WERI-Rb-1 (cell line): Measurements from ENCODE around the gene TMPRSS2.

Experiments used
- DNase-seq: peaks from one replicate; pipeline ENCODE4 v3.0.0-alpha.2; 2020
- H3K27ac ChIP-seq: fragments of 250-450 bp; sonication (Bioruptor Pico); 2 replicates; pipeline ENCODE4 v1.5.1; 2020; ENCODE audit warnings: mild to moderate bottlenecking, moderate library complexity
- H3K27me3 ChIP-seq: fragments of 250-450 bp; sonication (Bioruptor Pico); 2 replicates; pipeline ENCODE4 v1.5.1; 2021; ENCODE audit warnings: mild to moderate bottlenecking, low read depth, moderate library complexity; ENCODE audit not compliant: insufficient read depth, severe bottlenecking
- H3K36me3 ChIP-seq: fragments of 250-450 bp; sonication (Bioruptor Pico); 2 replicates; pipeline ENCODE4 v1.5.1; 2020; ENCODE audit warnings: mild to moderate bottlenecking, moderate library complexity
- H3K4me3 ChIP-seq: 2 replicates; pipeline ENCODE4 v1.5.1; 2011; ENCODE audit warnings: low read depth, mild to moderate bottlenecking, control low read depth, low read length
- H3K9me3 ChIP-seq: fragments of 250-450 bp; sonication (Bioruptor Pico); 2 replicates; pipeline ENCODE4 v1.5.1; 2021; ENCODE audit warnings: mild to moderate bottlenecking, moderate library complexity; ENCODE audit not compliant: severe bottlenecking
- CTCF ChIP-seq: IDR thresholded peaks from 2 replicates; pipeline ENCODE4 v1.5.1; 2011; ENCODE audit warnings: low read depth, mild to moderate bottlenecking, control low read depth, inconsistent platforms, low read length

TMPRSS2 gene

GRCh38 chr21:41504030-41504429, 3.9 kb downstream of the TMPRSS2 start:
- peaks cover 25% of the 10 kb centered on the region for H3K27me3 ChIP-seq
- no peaks in the 10 kb centered on the region for H3K36me3 ChIP-seq
- no peaks in the 10 kb centered on the region for H3K9me3 ChIP-seq
- no peak for TF ChIP-seq CTCF
- DNase-seq: no peak
- H3K4me3 ChIP-seq: no peak overlapping the region
- no peak overlapping the region for H3K27ac ChIP-seq

- Histone ChIP-seq H3K27ac (no peak overlapping the region), H3K36me3 (no peaks in the 10 kb centered on the region), H3K4me3 (no peak overlapping the region), H3K9me3 (no peaks in the 10 kb centered on the region), H3K27me3 (peaks cover 25% of the 10 kb centered on the region)
- no peak for DNase-seq
- TF ChIP-seq CTCF: no peak
Measured at GRCh38 chr21:41503331-41503730, 4.6 kb downstream of the TMPRSS2 start.

GRCh38 chr21:41501919-41502318, 6.0 kb downstream of the TMPRSS2 start:
- no peak overlapping the region for H3K27ac ChIP-seq
- TF ChIP-seq CTCF: no peak
- peaks cover 16% of the 10 kb centered on the region for H3K27me3 ChIP-seq
- no peaks in the 10 kb centered on the region for H3K9me3 ChIP-seq
- DNase-seq: no peak
- no peaks in the 10 kb centered on the region for H3K36me3 ChIP-seq
- H3K4me3 ChIP-seq: no peak overlapping the region

GRCh38 chr21:41500931-41501381, 7.0 kb downstream of the TMPRSS2 start:
- Histone ChIP-seq H3K36me3 (no peaks in the 10 kb centered on the region), H3K4me3 (no peak overlapping the region), H3K27me3 (peaks cover 6% of the 10 kb centered on the region), H3K27ac (no peak overlapping the region), H3K9me3 (no peaks in the 10 kb centered on the region)
- no peak for TF ChIP-seq CTCF
- DNase-seq: no peak

- no peaks in the 10 kb centered on the region for H3K36me3 ChIP-seq
- TF ChIP-seq CTCF: no peak
- no peaks in the 10 kb centered on the region for H3K9me3 ChIP-seq
- H3K4me3 ChIP-seq: no peak overlapping the region
- DNase-seq: no peak
- H3K27ac ChIP-seq: no peak overlapping the region
- H3K27me3 ChIP-seq: peaks cover under 1% of the 10 kb centered on the region
Measured at GRCh38 chr21:41500363-41500762, 7.6 kb downstream of the TMPRSS2 start.

- no peaks in the 10 kb centered on the region for H3K36me3 ChIP-seq
- H3K27ac ChIP-seq: no peak overlapping the region
- H3K27me3 ChIP-seq: no peaks in the 10 kb centered on the region
- TF ChIP-seq CTCF: no peak
- H3K4me3 ChIP-seq: no peak overlapping the region
- DNase-seq: no peak
- no peaks in the 10 kb centered on the region for H3K9me3 ChIP-seq
Measured at GRCh38 chr21:41499920-41500319, 8.0 kb downstream of the TMPRSS2 start.
